ENCODE measurements around the gene MTFR1L.

The MTFR1L gene

DNA sequence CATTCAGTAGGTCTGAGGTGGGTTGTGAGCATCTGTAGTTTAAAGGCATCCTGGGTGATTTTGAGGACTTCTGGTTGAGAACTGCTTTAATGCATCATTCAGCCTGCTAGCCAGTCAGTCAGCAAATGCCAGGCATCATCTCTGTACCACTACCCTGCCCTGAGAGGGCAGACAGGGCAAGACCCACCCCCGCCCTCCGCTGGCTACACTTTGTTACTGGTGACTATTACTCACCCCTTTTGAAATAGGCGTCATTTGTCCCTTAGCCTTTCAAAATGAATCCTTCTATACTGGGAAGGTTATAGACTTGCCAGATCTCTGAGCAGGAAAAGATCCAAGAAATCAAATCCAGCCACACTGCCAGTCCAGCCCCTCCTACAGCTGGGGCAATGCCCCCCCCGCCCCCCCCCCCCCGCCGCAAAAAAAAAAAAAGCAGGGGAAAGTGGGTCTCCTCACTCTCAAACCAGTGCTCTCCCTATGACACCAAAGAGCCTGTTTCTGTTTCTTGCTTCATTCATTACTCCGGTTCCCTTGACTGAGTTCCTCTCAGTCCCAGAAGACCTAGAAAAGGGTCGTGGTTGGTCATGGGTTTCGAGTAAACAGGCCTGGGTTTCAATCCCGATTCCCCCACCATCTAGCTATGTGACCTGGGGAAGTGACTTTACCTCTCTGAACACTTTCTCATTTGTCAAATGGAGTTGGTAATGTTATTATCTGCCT is 15.3 kb upstream of the MTFR1L start:
- ChIA-PET CTCF (interaction anchor here (1.0 to 24.7 kb wide), 3 partner anchors 14 to 283 kb away, joined by 3 to 468 read pairs (median 3); partner anchors contain the start of gene MAN1C1), POLR2A (no interaction called here)
- DNase-seq (ENCODE audit: low read depth, low spot score), result no peak
- H3K4me3 ChIP-seq (ENCODE audit: low read depth, low read length), result no peak overlapping the region
- TF ChIP-seq CTCF (IDR thresholded peaks at IDR 0.05; ENCODE audit: insufficient read depth, low read length, missing control alignments), result no peak

- CTCF ChIA-PET, result interaction anchor here (0.8 to 24.7 kb wide), 3 partner anchors 9 to 193 kb away, joined by 3 to 468 read pairs (median 4); partner anchors contain the start of gene MAN1C1
These were observed 14.5 kb upstream of the MTFR1L start for GRCh38 chr1:25804964-25805862.

DNA sequence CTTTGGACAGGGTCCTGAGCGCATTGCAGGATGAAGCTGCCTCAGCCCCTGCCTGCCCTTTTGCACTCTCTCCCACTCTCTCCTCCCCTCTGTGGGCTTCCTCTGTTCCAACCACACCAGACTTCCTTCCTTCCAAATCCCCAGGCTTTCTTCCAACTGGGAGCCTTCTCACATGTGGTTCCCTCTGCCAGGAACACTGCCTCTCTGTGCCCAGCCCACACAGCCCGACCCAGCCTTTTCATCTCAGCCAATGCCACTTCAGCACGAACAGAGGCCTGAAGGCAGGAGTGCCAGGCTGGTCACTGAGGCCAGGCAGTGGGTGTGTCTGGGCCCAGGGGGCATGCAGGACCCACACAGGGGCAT is 13.9 kb upstream of the MTFR1L start:
- no peak overlapping the region for H3K4me3 ChIP-seq (ENCODE audit: low read depth, low read length)
- POLR2A ChIA-PET, result no interaction called here
- CTCF ChIA-PET, result interaction anchor here (0.8 to 24.7 kb wide), 2 partner anchors 9 to 193 kb away, joined by 4 to 468 read pairs; partner anchors contain the start of gene MAN1C1
- TF ChIP-seq CTCF (IDR thresholded peaks at IDR 0.05; ENCODE audit: insufficient read depth, low read length, missing control alignments), result no peak
- DNase-seq (ENCODE audit: low read depth, low spot score), result no peak

More at GRCh38 chr1:25804964-25805862, 14.5 kb upstream of the MTFR1L start:
- no peak for DNase-seq (ENCODE audit: low read depth, low spot score)
- TF ChIP-seq CTCF (IDR thresholded peaks at IDR 0.05; ENCODE audit: insufficient read depth, low read length, missing control alignments), result no peak
- H3K4me3 ChIP-seq (ENCODE audit: low read depth, low read length), result no peak overlapping the region
- POLR2A ChIA-PET, result no interaction called here

- CTCF ChIA-PET, result interaction anchor here (1.0 to 24.7 kb wide), 3 partner anchors 11 to 234 kb away, joined by 3 to 468 read pairs (median 3); partner anchors contain the start of gene MAN1C1
- DNase-seq (ENCODE audit: low read depth, low spot score), result no peak
- no peak overlapping the region for H3K4me3 ChIP-seq (ENCODE audit: low read depth, low read length)
- TF ChIP-seq CTCF (IDR thresholded peaks at IDR 0.05; ENCODE audit: insufficient read depth, low read length, missing control alignments), result no peak
- POLR2A ChIA-PET, result no interaction called here
These were observed 13.3 kb upstream of the MTFR1L start for GRCh38 chr1:25806418-25806817.

GRCh38 chr1:25807480-25808390 is 12.0 kb upstream of the MTFR1L start:
- ChIA-PET POLR2A (no interaction called here), CTCF (interaction anchor here (0.7 to 24.7 kb wide), 10 partner anchors 7 to 299 kb away, joined by 3 to 468 read pairs (median 3); partner anchors contain the start of genes MAN1C1, MTFR1L and SELENON)
- TF ChIP-seq CTCF (IDR thresholded peaks at IDR 0.05; ENCODE audit: insufficient read depth, low read length, missing control alignments), result no peak
- no peak for DNase-seq (ENCODE audit: low read depth, low spot score)
- H3K4me3 ChIP-seq (ENCODE audit: low read depth, low read length), result no peak overlapping the region
